ENCODE data around the gene PKP1. TPM values are rescaled to one million over a fixed set of nuclear protein-coding genes. Genes with fewer than 3 reads are reported as not detected.

The PKP1 gene
- total RNA-seq, 2 donors from 2014 or later: 0.18 to 0.44 TPM

- WGBS, 2 experiments (ENCODE audit: insufficient coverage in 1 of 2, insufficient read length in 1 of 2): 88% methylated on average over 4 of the region's 4 CpGs; no CpG with 5 or more reads in 1 of the 2 experiments
These were observed 75.3 kb downstream of the PKP1 start for GRCh38 chr1:201358596-201358995.

DNA sequence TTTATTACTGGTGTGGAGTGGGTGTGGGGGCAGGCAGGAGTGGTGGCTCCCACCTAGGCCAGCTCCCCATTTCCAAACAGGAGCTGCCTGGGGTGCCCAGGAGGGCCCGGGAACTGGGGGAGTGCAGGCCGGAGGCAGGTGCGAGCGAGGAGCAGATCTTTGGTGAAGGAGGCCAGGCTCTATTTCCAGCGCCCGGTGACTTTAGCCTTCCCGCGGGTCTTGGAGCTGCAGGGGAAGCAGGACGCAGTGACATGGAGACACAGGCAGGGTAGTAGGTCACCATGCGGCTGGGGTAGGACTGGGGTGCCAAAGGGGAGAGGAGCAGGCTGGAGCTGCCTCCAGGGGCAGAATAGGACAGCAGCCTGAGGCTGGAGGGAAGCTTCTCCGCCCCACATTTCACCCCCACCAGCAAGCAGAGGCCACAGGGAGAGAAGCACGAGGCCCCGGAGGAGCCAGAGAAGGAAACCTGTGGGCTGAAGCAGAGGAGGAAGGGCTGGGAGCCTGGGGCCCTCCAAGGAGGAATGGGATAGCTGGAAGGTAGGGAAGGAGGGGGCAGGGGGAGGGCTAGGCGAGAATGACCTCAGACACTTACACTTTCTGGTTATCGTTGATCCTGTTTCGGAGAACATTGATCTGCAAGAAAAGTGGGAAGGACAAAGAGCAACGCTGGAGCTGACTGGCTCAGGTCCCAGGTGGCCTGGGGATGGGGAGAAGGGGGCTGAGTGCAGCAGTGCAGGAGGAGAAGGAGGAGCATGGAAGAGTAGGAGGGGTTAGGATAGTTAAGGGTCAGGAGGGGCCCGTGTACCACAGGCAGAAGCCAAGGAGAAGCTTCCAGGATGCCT, 75.9 kb downstream of the PKP1 start:
- Mint-ChIP-seq H3K27ac (no peak overlapping the region), H3K4me1 (peaks cover 6% of the 10 kb centered on the region), H3K27me3 (ENCODE audit: insufficient read depth) (no peaks in the 10 kb centered on the region), H3K4me3 (no peak overlapping the region), H3K36me3 (ENCODE audit: low read depth) (no peaks in the 10 kb centered on the region), H3K9me3 (no peaks in the 10 kb centered on the region)
- no peaks in the 10 kb centered on the region for H3K4me1 ChIP-seq (ENCODE audit: control insufficient read depth, insufficient read depth, low read length)
- DNase-seq: peak; percentile 71
- no peak overlapping the region for H3K9ac ChIP-seq (ENCODE audit: extremely low read depth, low read length, poor library complexity, severe bottlenecking)
- H3K27ac ChIP-seq (ENCODE audit: low read depth, low read length): no peak overlapping the region
- no peak overlapping the region for H3K4me3 ChIP-seq (ENCODE audit: low read length)
- TF ChIP-seq, protein P1, sequence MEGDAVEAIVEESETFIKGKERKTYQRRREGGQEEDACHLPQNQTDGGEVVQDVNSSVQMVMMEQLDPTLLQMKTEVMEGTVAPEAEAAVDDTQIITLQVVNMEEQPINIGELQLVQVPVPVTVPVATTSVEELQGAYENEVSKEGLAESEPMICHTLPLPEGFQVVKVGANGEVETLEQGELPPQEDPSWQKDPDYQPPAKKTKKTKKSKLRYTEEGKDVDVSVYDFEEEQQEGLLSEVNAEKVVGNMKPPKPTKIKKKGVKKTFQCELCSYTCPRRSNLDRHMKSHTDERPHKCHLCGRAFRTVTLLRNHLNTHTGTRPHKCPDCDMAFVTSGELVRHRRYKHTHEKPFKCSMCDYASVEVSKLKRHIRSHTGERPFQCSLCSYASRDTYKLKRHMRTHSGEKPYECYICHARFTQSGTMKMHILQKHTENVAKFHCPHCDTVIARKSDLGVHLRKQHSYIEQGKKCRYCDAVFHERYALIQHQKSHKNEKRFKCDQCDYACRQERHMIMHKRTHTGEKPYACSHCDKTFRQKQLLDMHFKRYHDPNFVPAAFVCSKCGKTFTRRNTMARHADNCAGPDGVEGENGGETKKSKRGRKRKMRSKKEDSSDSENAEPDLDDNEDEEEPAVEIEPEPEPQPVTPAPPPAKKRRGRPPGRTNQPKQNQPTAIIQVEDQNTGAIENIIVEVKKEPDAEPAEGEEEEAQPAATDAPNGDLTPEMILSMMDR (conservative IDR thresholded peaks at IDR 0.05): no peak
- WGBS, 2 experiments (ENCODE audit: insufficient coverage in 1 of 2, insufficient read length in 1 of 2): 78 to 86% methylated on average over 9 to 18 of the region's 18 CpGs
- H3K27me3 ChIP-seq (ENCODE audit: control insufficient read depth, insufficient read depth, low read length, poor library complexity, severe bottlenecking): no peaks in the 10 kb centered on the region
- H3K9me3 ChIP-seq (ENCODE audit: control insufficient read depth, low read length): no peaks in the 10 kb centered on the region
- no peaks in the 10 kb centered on the region for H3K36me3 ChIP-seq (ENCODE audit: control insufficient read depth, insufficient read depth, low read length)

More at GRCh38 chr1:201358596-201358995, 75.3 kb downstream of the PKP1 start:
- Histone ChIP-seq H3K36me3 (ENCODE audit: control insufficient read depth, insufficient read depth, low read length) (no peaks in the 10 kb centered on the region), H3K4me3 (ENCODE audit: low read length) (no peak overlapping the region), H3K27me3 (ENCODE audit: control insufficient read depth, insufficient read depth, low read length, poor library complexity, severe bottlenecking) (no peaks in the 10 kb centered on the region), H3K27ac (ENCODE audit: low read depth, low read length) (no peak overlapping the region), H3K9me3 (ENCODE audit: control insufficient read depth, low read length) (no peaks in the 10 kb centered on the region), H3K4me1 (ENCODE audit: control insufficient read depth, insufficient read depth, low read length) (no peaks in the 10 kb centered on the region), H3K9ac (ENCODE audit: extremely low read depth, low read length, poor library complexity, severe bottlenecking) (no peak overlapping the region)
- peaks cover 6% of the 10 kb centered on the region for H3K4me1 Mint-ChIP-seq
- no peak overlapping the region for H3K27ac Mint-ChIP-seq
- no peaks in the 10 kb centered on the region for H3K27me3 Mint-ChIP-seq (ENCODE audit: insufficient read depth)
- H3K4me3 Mint-ChIP-seq: no peak overlapping the region
- DNase-seq: peak; percentile 50
- no peaks in the 10 kb centered on the region for H3K9me3 Mint-ChIP-seq
- H3K36me3 Mint-ChIP-seq (ENCODE audit: low read depth): no peaks in the 10 kb centered on the region
- TF ChIP-seq, protein P1 (conservative IDR thresholded peaks at IDR 0.05): no peak

GRCh38 chr1:201359873-201360210, 76.5 kb downstream of the PKP1 start:
- no peak overlapping the region for H3K4me3 Mint-ChIP-seq
- Histone ChIP-seq H3K4me1 (ENCODE audit: control insufficient read depth, insufficient read depth, low read length) (no peaks in the 10 kb centered on the region), H3K27me3 (ENCODE audit: control insufficient read depth, insufficient read depth, low read length, poor library complexity, severe bottlenecking) (no peaks in the 10 kb centered on the region), H3K36me3 (ENCODE audit: control insufficient read depth, insufficient read depth, low read length) (no peaks in the 10 kb centered on the region), H3K9me3 (ENCODE audit: control insufficient read depth, low read length) (no peaks in the 10 kb centered on the region), H3K4me3 (ENCODE audit: low read length) (no peak overlapping the region), H3K9ac (ENCODE audit: extremely low read depth, low read length, poor library complexity, severe bottlenecking) (no peak overlapping the region), H3K27ac (ENCODE audit: low read depth, low read length) (no peak overlapping the region)
- no peaks in the 10 kb centered on the region for H3K36me3 Mint-ChIP-seq (ENCODE audit: low read depth)
- no peak for DNase-seq
- TF ChIP-seq, protein P1 (conservative IDR thresholded peaks at IDR 0.05): no peak
- peaks cover 6% of the 10 kb centered on the region for H3K4me1 Mint-ChIP-seq
- no peaks in the 10 kb centered on the region for H3K9me3 Mint-ChIP-seq
- H3K27me3 Mint-ChIP-seq (ENCODE audit: insufficient read depth): no peaks in the 10 kb centered on the region
- no peak overlapping the region for H3K27ac Mint-ChIP-seq
- WGBS, 2 experiments (ENCODE audit: insufficient coverage in 1 of 2, insufficient read length in 1 of 2): 99 to 100% methylated on average over 1 to 2 of the region's 2 CpGs

Data from endodermal cell (in vitro differentiated cells).